ENCODE data around the gene BLOC1S1.

Gene BLOC1S1

DNA sequence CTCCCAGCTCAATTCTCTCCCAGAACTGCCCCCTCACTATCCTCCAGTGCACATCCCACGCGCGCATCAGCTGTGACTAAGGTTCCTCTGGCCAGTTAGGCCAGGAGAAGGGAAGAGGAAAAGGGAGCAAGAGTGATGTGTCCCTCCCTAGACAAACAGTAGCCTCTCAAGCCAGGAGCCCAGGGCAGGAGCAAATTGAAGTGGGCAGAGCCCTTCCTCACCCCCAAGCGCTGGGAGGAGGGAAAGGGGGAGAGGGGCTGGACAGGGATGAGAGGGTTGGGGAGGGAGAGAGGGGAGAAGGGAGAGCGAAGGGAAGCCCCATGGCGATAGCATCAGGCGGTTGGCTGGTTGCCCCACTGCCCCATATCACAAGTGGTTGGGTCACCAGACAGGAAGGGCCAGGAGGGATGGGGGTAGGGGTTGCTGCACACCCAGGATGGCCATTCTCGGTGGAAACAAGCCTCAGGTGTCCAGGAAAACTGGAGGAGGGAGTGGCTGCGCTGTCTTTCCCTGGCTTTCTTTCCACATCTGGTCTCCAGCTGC, 11.9 kb downstream of the BLOC1S1 start:
- H3K4me3 ChIP-seq (ENCODE audit: low read depth, low read length), result peak overlapping the region; percentile 88
- TF ChIP-seq, protein P1, sequence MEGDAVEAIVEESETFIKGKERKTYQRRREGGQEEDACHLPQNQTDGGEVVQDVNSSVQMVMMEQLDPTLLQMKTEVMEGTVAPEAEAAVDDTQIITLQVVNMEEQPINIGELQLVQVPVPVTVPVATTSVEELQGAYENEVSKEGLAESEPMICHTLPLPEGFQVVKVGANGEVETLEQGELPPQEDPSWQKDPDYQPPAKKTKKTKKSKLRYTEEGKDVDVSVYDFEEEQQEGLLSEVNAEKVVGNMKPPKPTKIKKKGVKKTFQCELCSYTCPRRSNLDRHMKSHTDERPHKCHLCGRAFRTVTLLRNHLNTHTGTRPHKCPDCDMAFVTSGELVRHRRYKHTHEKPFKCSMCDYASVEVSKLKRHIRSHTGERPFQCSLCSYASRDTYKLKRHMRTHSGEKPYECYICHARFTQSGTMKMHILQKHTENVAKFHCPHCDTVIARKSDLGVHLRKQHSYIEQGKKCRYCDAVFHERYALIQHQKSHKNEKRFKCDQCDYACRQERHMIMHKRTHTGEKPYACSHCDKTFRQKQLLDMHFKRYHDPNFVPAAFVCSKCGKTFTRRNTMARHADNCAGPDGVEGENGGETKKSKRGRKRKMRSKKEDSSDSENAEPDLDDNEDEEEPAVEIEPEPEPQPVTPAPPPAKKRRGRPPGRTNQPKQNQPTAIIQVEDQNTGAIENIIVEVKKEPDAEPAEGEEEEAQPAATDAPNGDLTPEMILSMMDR (IDR thresholded peaks at IDR 0.05; ENCODE audit: control insufficient read depth, extremely low read depth, insufficient read depth), result no peak
- DNase-seq (ENCODE audit: low read depth), result no peak

GRCh38 chr12:55728186-55728938, 12.5 kb downstream of the BLOC1S1 start:
- TF ChIP-seq, protein P1 (IDR thresholded peaks at IDR 0.05; ENCODE audit: control insufficient read depth, extremely low read depth, insufficient read depth), result no peak
- H3K4me3 ChIP-seq (ENCODE audit: low read depth, low read length), result peak overlapping the region; percentile 88
- DNase-seq (ENCODE audit: low read depth), result no peak

GRCh38 chr12:55728939-55729818, 13.3 kb downstream of the BLOC1S1 start, which contains the start of gene CD63:
TSS of gene CD63 (minus strand) at chr12:55729009. CDS start at chr12:55728341, 668 bp downstream.
- TF ChIP-seq, protein P1 (IDR thresholded peaks at IDR 0.05; ENCODE audit: control insufficient read depth, extremely low read depth, insufficient read depth), result no peak
- peak within 1 kb of the TSS; percentile 88 for H3K4me3 ChIP-seq (ENCODE audit: low read depth, low read length)
- peak; percentile 52 for DNase-seq (ENCODE audit: low read depth)

DNA sequence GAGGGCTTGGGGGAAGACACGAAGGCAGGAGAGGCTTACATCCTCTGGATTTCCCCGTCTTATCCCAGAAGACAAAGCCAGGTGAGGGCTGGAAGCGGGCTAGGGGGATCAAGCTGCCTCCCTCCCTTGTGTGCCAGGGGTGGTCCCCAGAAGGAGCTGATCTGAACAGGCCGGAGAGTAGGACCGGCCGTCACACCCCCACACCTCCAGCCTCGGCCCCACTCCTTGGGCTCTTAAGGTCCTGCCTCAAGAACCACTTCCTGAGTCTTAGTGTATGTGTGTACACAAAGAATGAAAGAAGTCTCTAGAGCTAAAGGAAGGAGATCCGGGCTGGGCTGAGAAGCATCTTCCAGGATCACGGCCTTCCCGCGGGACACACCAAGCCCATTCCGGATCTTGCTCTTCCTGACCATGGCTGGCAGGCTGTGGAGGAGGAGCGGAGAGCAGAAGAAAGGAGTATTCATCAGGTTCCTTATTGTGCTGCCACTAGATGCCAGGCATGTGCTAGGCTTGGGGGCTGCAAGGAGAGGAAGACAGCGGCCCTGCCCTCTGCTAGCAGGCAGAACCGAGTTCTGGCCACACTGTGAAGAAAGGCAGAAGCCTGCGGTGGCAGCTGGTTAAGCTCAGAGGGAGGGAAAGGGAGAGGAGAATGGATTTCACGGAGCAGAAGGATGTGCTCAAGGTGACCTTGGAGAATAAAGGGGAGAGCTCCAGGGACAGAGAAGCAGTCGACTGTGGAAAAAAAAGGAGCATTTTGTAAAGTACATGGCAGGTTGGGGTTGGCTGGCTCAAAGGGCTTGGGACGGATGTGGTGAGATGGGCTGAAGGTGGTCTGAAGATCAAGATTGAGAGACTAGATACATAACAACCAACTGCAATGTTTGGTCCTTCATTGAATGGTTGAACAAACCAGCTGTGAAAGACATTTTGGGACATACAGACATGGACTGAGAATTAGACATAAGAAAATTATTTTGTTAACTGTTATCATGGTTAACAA, 14.3 kb downstream of the BLOC1S1 start:
- DNase-seq (ENCODE audit: low read depth), result no peak
- TF ChIP-seq, protein P1 (IDR thresholded peaks at IDR 0.05; ENCODE audit: control insufficient read depth, extremely low read depth, insufficient read depth), result no peak

GRCh38 chr12:55732288-55732687, 16.4 kb downstream of the BLOC1S1 start:
- no peak for DNase-seq (ENCODE audit: low read depth)
- H3K4me3 ChIP-seq (ENCODE audit: low read depth, low read length), result no peak overlapping the region
- TF ChIP-seq, protein P1 (IDR thresholded peaks at IDR 0.05; ENCODE audit: control insufficient read depth, extremely low read depth, insufficient read depth), result no peak

More for the DNA sequence above, 14.3 kb downstream of the BLOC1S1 start:
- H3K4me3 ChIP-seq (ENCODE audit: low read depth, low read length), result peak overlapping the region; percentile 88

Measured in LNCaP clone FGC (cell line).